HK-2 (cell line): ENCODE measurements around the gene IGF2BP2.
"Not testable (repeated sequence)": the region's sequence is repeated elsewhere in the genome, so short reads cannot be mapped to it uniquely, and the experiment has no call there.

Experiments
- DNase-seq: peaks from one replicate; pipeline ENCODE4 v3.0.0-alpha.2; 2018; ENCODE audit not compliant: unreplicated experiment

The IGF2BP2 gene

GRCh38 chr3:185825006-185825638 is at the start of gene IGF2BP2:
Gene IGF2BP2, minus strand, starts transcription at chr3:185825042. Its CDS starts 82 bp downstream, at chr3:185824960.
- peak; percentile 90 for DNase-seq

- DNase-seq = no peak
These were observed 49.3 kb upstream of the IGF2BP2 start for GRCh38 chr3:185874119-185874518.

- no peak for DNase-seq
These were observed 42.8 kb upstream of the IGF2BP2 start for GRCh38 chr3:185867650-185868049.

GRCh38 chr3:185866995-185867394 is 42.2 kb upstream of the IGF2BP2 start:
- no peak for DNase-seq

GRCh38 chr3:185866555-185866954 is 41.7 kb upstream of the IGF2BP2 start:
- DNase-seq = no peak

- no peak for DNase-seq
These were observed 40.4 kb upstream of the IGF2BP2 start for GRCh38 chr3:185865247-185865646.

GRCh38 chr3:185864767-185865166 is 39.9 kb upstream of the IGF2BP2 start:
- no peak for DNase-seq

- no peak for DNase-seq
These were observed 38.1 kb upstream of the IGF2BP2 start for GRCh38 chr3:185862920-185863319.

- no peak for DNase-seq
These were observed 34.6 kb upstream of the IGF2BP2 start for GRCh38 chr3:185859294-185859972.

GRCh38 chr3:185858502-185859225 is 33.8 kb upstream of the IGF2BP2 start:
- DNase-seq = no peak

GRCh38 chr3:185857208-185857607 is 32.4 kb upstream of the IGF2BP2 start:
- no peak for DNase-seq

- no peak for DNase-seq
These were observed 31.8 kb upstream of the IGF2BP2 start for GRCh38 chr3:185856652-185857051.

GRCh38 chr3:185853771-185854170 is 28.9 kb upstream of the IGF2BP2 start:
- not testable (repeated sequence) for DNase-seq

- DNase-seq = no peak
These were observed 27.8 kb upstream of the IGF2BP2 start for GRCh38 chr3:185852635-185853034.

- no peak for DNase-seq
These were observed 27.1 kb upstream of the IGF2BP2 start for GRCh38 chr3:185851959-185852358.

- no peak for DNase-seq
These were observed 26.2 kb upstream of the IGF2BP2 start for GRCh38 chr3:185851046-185851445.

- no peak for DNase-seq
These were observed 22.7 kb upstream of the IGF2BP2 start for GRCh38 chr3:185847506-185847905.

- DNase-seq = no peak
These were observed 21.2 kb upstream of the IGF2BP2 start for GRCh38 chr3:185846037-185846436.

- no peak for DNase-seq
These were observed 19.2 kb upstream of the IGF2BP2 start for GRCh38 chr3:185844051-185844450.

- DNase-seq = no peak
These were observed 18.8 kb upstream of the IGF2BP2 start for GRCh38 chr3:185843635-185844034.

GRCh38 chr3:185843126-185843525 is 18.3 kb upstream of the IGF2BP2 start:
- DNase-seq = no peak

- DNase-seq = no peak
These were observed 17.4 kb upstream of the IGF2BP2 start for GRCh38 chr3:185842241-185842640.
